22Rv1 (cell line): ENCODE results near the gene LAMA2.

Experiments used
- H3K27ac ChIP-seq: fragments of 450-650 bp; 2 replicates; pipeline ENCODE4 v1.5.1; 2017
- ZFX ChIP-seq: fragments of 450-650 bp; IDR thresholded peaks from 2 replicates; pipeline ENCODE4 v1.6.1; 2017; ENCODE audit warnings: antibody characterized with exemption, borderline replicate concordance
- TF ChIP-seq, protein P1 (sequence below): fragments of 450-650 bp; IDR thresholded peaks from 2 replicates; pipeline ENCODE4 v1.5.1; 2017; ENCODE audit warnings: mild to moderate bottlenecking

Gene LAMA2

DNA sequence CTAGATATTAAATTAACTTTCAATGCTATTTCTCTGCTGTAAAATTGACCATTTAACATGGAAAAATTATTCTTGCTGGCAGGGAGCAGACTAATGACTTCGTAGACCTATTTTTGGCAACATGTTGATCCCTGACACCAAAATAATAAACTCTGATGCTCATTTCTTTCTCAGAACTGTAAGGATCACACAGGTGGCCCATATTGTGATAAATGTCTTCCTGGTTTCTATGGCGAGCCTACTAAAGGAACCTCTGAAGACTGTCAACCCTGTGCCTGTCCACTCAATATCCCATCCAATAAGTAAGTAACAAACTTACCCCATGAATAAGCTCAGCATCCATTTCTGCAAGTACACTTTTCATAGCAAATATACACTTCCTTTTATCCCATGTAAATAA, 387.5 kb downstream of the LAMA2 start:
- TF ChIP-seq, protein P1, sequence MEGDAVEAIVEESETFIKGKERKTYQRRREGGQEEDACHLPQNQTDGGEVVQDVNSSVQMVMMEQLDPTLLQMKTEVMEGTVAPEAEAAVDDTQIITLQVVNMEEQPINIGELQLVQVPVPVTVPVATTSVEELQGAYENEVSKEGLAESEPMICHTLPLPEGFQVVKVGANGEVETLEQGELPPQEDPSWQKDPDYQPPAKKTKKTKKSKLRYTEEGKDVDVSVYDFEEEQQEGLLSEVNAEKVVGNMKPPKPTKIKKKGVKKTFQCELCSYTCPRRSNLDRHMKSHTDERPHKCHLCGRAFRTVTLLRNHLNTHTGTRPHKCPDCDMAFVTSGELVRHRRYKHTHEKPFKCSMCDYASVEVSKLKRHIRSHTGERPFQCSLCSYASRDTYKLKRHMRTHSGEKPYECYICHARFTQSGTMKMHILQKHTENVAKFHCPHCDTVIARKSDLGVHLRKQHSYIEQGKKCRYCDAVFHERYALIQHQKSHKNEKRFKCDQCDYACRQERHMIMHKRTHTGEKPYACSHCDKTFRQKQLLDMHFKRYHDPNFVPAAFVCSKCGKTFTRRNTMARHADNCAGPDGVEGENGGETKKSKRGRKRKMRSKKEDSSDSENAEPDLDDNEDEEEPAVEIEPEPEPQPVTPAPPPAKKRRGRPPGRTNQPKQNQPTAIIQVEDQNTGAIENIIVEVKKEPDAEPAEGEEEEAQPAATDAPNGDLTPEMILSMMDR: no peak
- no peak for TF ChIP-seq ZFX
- no peak overlapping the region for H3K27ac ChIP-seq

DNA sequence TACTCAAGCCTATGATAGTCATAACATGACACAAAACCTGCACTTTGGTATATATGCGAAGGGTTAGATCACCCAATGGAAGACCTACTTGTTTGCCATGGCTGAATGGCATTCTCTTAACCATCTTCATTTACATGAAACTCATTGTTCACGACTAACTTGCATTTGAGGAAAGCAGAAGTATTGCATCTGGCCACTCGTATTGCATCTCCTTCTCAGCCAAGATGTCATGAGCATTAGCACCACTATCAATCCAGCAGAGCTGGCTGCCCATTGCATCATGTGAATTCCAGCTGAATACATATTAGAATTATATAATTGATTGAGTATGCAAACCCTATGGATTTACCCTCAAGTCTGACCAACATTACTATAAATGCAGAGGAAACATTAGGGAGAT, 390.2 kb downstream of the LAMA2 start:
- TF ChIP-seq, protein P1: no peak
- no peak for TF ChIP-seq ZFX
- no peak overlapping the region for H3K27ac ChIP-seq

DNA sequence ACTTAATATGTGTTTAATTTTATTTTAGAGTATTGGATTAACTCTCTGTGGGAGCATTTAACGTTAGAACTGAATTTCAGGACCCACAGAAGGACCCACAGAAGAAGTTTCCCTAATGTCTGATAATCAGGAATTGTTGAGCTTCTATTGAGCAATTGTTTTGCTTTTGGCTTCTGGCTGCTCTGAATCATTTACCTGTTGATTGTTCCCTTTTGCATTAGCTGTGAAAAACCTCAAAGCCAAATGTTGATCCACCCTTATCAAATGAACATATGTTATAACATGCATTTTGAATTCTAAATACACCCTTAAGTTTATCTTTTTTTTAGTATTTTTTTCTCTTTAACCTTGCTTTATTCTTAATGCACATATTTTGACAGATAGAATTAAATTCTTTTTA, 393.5 kb downstream of the LAMA2 start:
- H3K27ac ChIP-seq: no peak overlapping the region
- TF ChIP-seq, protein P1: no peak
- no peak for TF ChIP-seq ZFX

DNA sequence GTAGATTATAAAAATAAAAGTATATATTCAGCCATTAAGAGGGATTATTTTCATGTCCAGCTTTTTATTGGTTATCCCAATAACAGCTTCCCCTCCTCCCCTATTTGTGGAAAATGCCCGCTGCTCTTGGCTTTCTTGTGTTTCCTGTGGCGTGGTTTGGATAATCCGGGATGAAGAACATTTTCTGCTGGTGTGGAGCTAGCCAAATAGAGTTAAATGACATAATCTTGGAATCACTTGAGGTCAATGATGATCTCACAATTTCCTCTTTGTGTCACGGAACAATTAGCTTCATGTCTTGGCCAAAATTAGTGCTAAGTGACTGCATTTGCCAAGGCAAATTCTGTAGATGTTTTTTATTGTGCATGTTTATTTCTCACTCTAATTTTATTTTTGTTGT, 394.0 kb downstream of the LAMA2 start:
- no peak overlapping the region for H3K27ac ChIP-seq
- no peak for TF ChIP-seq ZFX
- TF ChIP-seq, protein P1: no peak

- H3K27ac ChIP-seq: no peak overlapping the region
- TF ChIP-seq ZFX: no peak
- TF ChIP-seq, protein P1: no peak
Measured at GRCh38 chr6:129279343-129280292, 396.7 kb downstream of the LAMA2 start.

- no peak overlapping the region for H3K27ac ChIP-seq
- TF ChIP-seq ZFX: no peak
- TF ChIP-seq, protein P1: no peak
Measured at GRCh38 chr6:129280293-129280644, 397.3 kb downstream of the LAMA2 start.

DNA sequence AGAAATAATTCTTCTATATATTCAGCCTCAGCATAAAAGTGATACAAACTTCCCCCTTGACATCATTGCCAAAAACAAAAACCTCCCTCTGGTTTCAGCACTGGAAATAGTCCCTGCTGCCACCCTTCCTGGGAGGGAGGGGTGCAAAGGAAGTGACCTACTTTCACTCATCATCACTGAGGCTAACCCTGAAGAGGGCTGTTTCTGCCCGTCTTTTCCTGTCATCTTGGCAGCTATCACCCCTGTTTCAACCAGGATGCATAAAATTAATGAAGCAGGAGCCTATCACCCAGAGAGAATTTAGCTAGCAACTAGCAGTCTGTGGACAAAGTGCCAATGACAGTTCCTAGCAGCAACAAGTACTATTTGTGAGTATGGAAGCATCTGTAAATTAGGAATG, 397.8 kb downstream of the LAMA2 start:
- TF ChIP-seq, protein P1: no peak
- TF ChIP-seq ZFX: no peak
- H3K27ac ChIP-seq: no peak overlapping the region
